Tibial nerve (tissue), 4 donors: Measurements from ENCODE around the gene GRM4.

ENCODE experiments used
- EP300 ChIP-seq, 2 donors: sonication (generic); formaldehyde crosslinking; IDR thresholded peaks; one replicate each; pipeline ENCODE4 v1.6.1; 2017; ENCODE audit warnings: antibody characterized with exemption in 2 of 2, mild to moderate bottlenecking in 1 of 2
- POLR2A ChIP-seq, 2 donors: fragments of 450-650 bp; IDR thresholded peaks; one replicate each; pipeline ENCODE4 v1.6.1; 2017; ENCODE audit warnings: antibody characterized with exemption in 2 of 2, mild to moderate bottlenecking in 2 of 2, moderate library complexity in 2 of 2
- TF ChIP-seq, protein P1 (sequence below), 5 experiments: fragments of 200-600 bp in 3 of 5; fragments of 450-650 bp in 2 of 5; sonication (generic) in 3 of 5; IDR thresholded peaks; one replicate each; pipeline ENCODE4 v1.5.1; 2016 to 2019; ENCODE audit warnings: antibody characterized with exemption in 5 of 5, mild to moderate bottlenecking in 3 of 5, moderate library complexity in 2 of 5

DNA sequence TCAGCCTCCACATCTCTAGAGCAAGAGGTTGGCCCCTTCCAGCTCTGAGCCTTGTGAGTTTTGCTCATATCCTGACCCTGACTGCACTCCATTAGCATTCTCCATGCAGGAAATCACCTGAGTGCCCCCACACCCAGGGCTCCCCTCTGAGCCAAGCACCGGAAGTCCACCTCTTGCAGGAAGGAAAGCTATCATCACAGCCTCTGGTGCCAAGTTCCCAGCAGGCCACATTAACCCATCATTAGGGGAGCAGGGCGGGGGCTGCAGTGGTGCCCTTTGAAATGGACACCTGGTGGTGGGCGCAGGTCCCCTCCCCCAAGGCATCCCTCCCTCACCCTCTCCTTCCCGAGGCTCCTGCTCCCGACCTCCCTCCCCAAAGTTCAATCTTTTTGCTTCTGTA is 16.1 kb downstream of the GRM4 start:
- TF ChIP-seq, protein P1, sequence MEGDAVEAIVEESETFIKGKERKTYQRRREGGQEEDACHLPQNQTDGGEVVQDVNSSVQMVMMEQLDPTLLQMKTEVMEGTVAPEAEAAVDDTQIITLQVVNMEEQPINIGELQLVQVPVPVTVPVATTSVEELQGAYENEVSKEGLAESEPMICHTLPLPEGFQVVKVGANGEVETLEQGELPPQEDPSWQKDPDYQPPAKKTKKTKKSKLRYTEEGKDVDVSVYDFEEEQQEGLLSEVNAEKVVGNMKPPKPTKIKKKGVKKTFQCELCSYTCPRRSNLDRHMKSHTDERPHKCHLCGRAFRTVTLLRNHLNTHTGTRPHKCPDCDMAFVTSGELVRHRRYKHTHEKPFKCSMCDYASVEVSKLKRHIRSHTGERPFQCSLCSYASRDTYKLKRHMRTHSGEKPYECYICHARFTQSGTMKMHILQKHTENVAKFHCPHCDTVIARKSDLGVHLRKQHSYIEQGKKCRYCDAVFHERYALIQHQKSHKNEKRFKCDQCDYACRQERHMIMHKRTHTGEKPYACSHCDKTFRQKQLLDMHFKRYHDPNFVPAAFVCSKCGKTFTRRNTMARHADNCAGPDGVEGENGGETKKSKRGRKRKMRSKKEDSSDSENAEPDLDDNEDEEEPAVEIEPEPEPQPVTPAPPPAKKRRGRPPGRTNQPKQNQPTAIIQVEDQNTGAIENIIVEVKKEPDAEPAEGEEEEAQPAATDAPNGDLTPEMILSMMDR (IDR thresholded peaks at IDR 0.05) = no peak
- TF ChIP-seq POLR2A (IDR thresholded peaks at IDR 0.05) (no peak), EP300 (IDR thresholded peaks at IDR 0.05) (no peak)
